Pancreas (tissue), 10 donors: ENCODE results near the gene LRFN2. TPM values are rescaled to one million over a fixed set of nuclear protein-coding genes. Genes with fewer than 3 reads are reported as not detected.

ENCODE experiments used
- ATAC-seq, 4 donors: fragments of 200-7000 bp; cut with Tn5 transposase; one replicate each; pipeline versions ENCODE4 v1.8.0 to v1.9.1; 2020; ENCODE audit warnings: mild to moderate bottlenecking in 4 of 4, moderate library complexity in 4 of 4
- DNase-seq, 6 donors: peaks; one replicate each; pipeline ENCODE4 v3.0.0-alpha.2; 2020
- FAIRE-seq: peaks from 2 replicates; lab custom pipeline; 2012; peaks lifted over from hg19 to GRCh38; lab: Jason Lieb, UNC
- H3K27ac ChIP-seq, 4 donors: fragments of 200-600 bp; sonication (generic); 1 replicate in 3 of 4; 2 replicates in 1 of 4; pipeline versions ENCODE4 v1.5.0 to v1.8.0; 2020
- H3K27me3 ChIP-seq, 4 donors: fragments of 200-600 bp; one replicate each; pipeline ENCODE4 v1.8.0; 2021
- H3K36me3 ChIP-seq, 3 donors: fragments of 200-600 bp; sonication (generic) in 1 of 3; one replicate each; pipeline versions ENCODE4 v1.5.0 to v1.8.0; 2020 to 2021
- H3K4me1 ChIP-seq, 3 donors: fragments of 200-600 bp; one replicate each; pipeline ENCODE4 v1.8.0; 2021
- H3K4me3 ChIP-seq, 4 donors: fragments of 200-600 bp; sonication (generic) in 2 of 4; one replicate each; pipeline versions ENCODE4 v1.5.0 to v1.8.0; 2020 to 2021
- H3K9me3 ChIP-seq, 4 donors: fragments of 200-600 bp; one replicate each; pipeline ENCODE4 v1.8.0; 2021
- CTCF ChIP-seq, 4 donors: fragments of 200-600 bp; sonication (generic) in 3 of 4; IDR thresholded peaks; one replicate each; pipeline versions ENCODE4 v1.5.0 to v1.8.0; 2021; ENCODE audit warnings: antibody characterized with exemption in 4 of 4
- WGBS, 2 donors: extraction: QIAGEN DNeasy Blood & Tissue Kit; methylation state at CpG; one replicate each; pipeline ENCODE4 v1.1.7; 2013; 5-methylcytosine and 5-hydroxymethylcytosine counted together
- intact Hi-C, 3 donors: fragments of 100-400 bp; cut with DNase I; formaldehyde crosslinking; loops; one replicate each; pipeline versions ENCODE4 v1.11.1 to v1.14.2; 2022
- polyA plus RNA-seq, 2 donors: library from polyadenylated mRNA; stranded (reverse); fragments of 200-250 nt; gene quantifications; one replicate each; pipeline ENCODE4 v1.2.3, GENCODE V29; 2013
- total RNA-seq, 6 donors: library from RNA; stranded (reverse); fragmentation: NEBNext Ultra II Directional in 4 of 6; extraction: Animal tissue kit (Norgen Biotek cat#: 25700) in 4 of 6; gene quantifications; one replicate each; pipeline versions ENCODE4 v1.2.1 to v1.2.4, GENCODE V29; 2021 to 2023
- donor health status: healthy with polysubstance abuse.
- donor health status: DM: no; HTN: no; CAD: no; lungs with moderate emphysema.
- donor health status: DM: no; HTN: no; CAD: no.
- donor health status: control.
- donor health status: control.
- donor health status: Bipolar disorder and iron deficiency.
- donor health status: DM: yes; HTN: yes; CAD: no.
- donor health status: DM: no; HTN: no; CAD: no.
- donor health status: DM: no; HTN: no; CAD: no.
- donor health status: DM: yes; HTN: yes; CAD: no.

The LRFN2 gene
- total and polyA plus RNA-seq, 8 donors = 0.22 to 1.5 (median 0.54) TPM

- Histone ChIP-seq H3K9me3 (no peaks in the 10 kb centered on the region), H3K36me3 (no peaks in the 10 kb centered on the region), H3K27ac (no peak overlapping the region), H3K4me3 (no peak overlapping the region), H3K27me3 (no peaks in the 10 kb centered on the region), H3K4me1 (no peaks in the 10 kb centered on the region)
- TF ChIP-seq CTCF (IDR thresholded peaks at IDR 0.05) = no peak
- no peak for FAIRE-seq
- whole genome bisulfite sequencing, 2 donors = 80 to 89% methylated on average over 7 of the region's 7 CpGs
- intact Hi-C loops = no loop called here
- ATAC-seq = no peak
- no peak for DNase-seq
Observed at GRCh38 chr6:40535819-40536380, 51.3 kb downstream of the LRFN2 start.

- WGBS, 2 donors = 87 to 92% methylated on average over 3 of the region's 3 CpGs
- TF ChIP-seq CTCF (IDR thresholded peaks at IDR 0.05) = no peak
- no peaks in the 10 kb centered on the region for H3K27me3 ChIP-seq
- DNase-seq (no peak), ATAC-seq (no peak), FAIRE-seq (no peak)
- H3K36me3 ChIP-seq = no peaks in the 10 kb centered on the region
- H3K9me3 ChIP-seq = no peaks in the 10 kb centered on the region
- H3K27ac ChIP-seq = no peak overlapping the region
- H3K4me1 ChIP-seq = no peaks in the 10 kb centered on the region
- intact Hi-C loops = no loop called here
- H3K4me3 ChIP-seq = no peak overlapping the region
Observed at GRCh38 chr6:40535110-40535818, 51.9 kb downstream of the LRFN2 start.

GRCh38 chr6:40532349-40533000 is 54.7 kb downstream of the LRFN2 start:
- no peak for TF ChIP-seq CTCF (IDR thresholded peaks at IDR 0.05)
- DNase-seq = no peak
- H3K9me3 ChIP-seq = no peaks in the 10 kb centered on the region
- H3K27me3 ChIP-seq = no peaks in the 10 kb centered on the region
- no peaks in the 10 kb centered on the region for H3K36me3 ChIP-seq
- H3K4me1 ChIP-seq = no peaks in the 10 kb centered on the region
- WGBS, 2 donors = 86 to 90% methylated on average over 7 of the region's 7 CpGs
- ATAC-seq = no peak
- no peak overlapping the region for H3K4me3 ChIP-seq
- H3K27ac ChIP-seq = no peak overlapping the region
- FAIRE-seq = no peak
- intact Hi-C loops = no loop called here

- ATAC-seq (no peak), DNase-seq (no peak), FAIRE-seq (no peak)
- no peaks in the 10 kb centered on the region for H3K9me3 ChIP-seq
- no peaks in the 10 kb centered on the region for H3K36me3 ChIP-seq
- intact Hi-C loops = no loop called here
- TF ChIP-seq CTCF (IDR thresholded peaks at IDR 0.05) = no peak
- H3K27ac ChIP-seq = no peak overlapping the region
- no peaks in the 10 kb centered on the region for H3K27me3 ChIP-seq
- H3K4me3 ChIP-seq = no peak overlapping the region
- H3K4me1 ChIP-seq = no peaks in the 10 kb centered on the region
- 78 to 79% methylated on average over 5 of the region's 5 CpGs for WGBS, 2 donors
Observed at GRCh38 chr6:40529919-40530318, 57.2 kb downstream of the LRFN2 start.

DNA sequence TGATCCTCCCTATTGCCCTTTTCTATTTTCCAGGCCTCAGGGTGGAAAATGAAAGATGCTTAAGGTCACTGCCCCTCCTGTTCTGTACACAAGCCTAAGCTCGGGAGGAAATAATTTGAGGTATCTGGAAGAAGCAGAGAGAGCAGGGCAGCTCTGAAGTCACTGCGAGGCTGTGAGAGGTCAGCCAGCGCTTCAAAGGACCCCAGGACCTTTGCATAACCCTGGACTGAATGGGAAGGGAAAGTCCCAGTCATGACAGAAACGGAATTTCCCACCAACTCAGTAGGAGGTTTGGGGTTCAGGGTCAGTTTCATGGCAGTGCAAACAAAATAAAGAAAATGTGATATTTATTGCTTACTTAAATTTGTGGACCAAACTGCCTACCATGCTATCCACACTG is 58.1 kb downstream of the LRFN2 start:
- FAIRE-seq (no peak), ATAC-seq (no peak), DNase-seq (no peak)
- H3K27me3 ChIP-seq = no peaks in the 10 kb centered on the region
- TF ChIP-seq CTCF (IDR thresholded peaks at IDR 0.05) = no peak
- H3K4me3 ChIP-seq = no peak overlapping the region
- intact Hi-C loops = no loop called here
- no peaks in the 10 kb centered on the region for H3K4me1 ChIP-seq
- WGBS, 2 donors = 79 to 92% methylated on average over 4 of the region's 4 CpGs
- no peaks in the 10 kb centered on the region for H3K36me3 ChIP-seq
- H3K27ac ChIP-seq = no peak overlapping the region
- H3K9me3 ChIP-seq = no peaks in the 10 kb centered on the region
